ENCODE measurements around the gene GALNT5. TPM values are rescaled to one million over a fixed set of nuclear protein-coding genes. Genes with fewer than 3 reads are reported as not detected.

The GALNT5 gene
- total and polyA plus RNA-seq, 2 donors: 0.33 to 0.71 TPM

GRCh38 chr2:157362627-157363026 lies 105.1 kb downstream of the GALNT5 start:
- Histone ChIP-seq H3K36me3 (ENCODE audit: control insufficient read depth in 2 of 2, insufficient read depth in 2 of 2, low read length in 1 of 2) (no peaks in the 10 kb centered on the region), H3K4me1 (ENCODE audit: control insufficient read depth in 2 of 2, insufficient read depth in 2 of 2, low read length in 2 of 2) (peaks cover 0 to 3% of the 10 kb centered on the region in 2 donors), H3K9me3 (ENCODE audit: control insufficient read depth in 2 of 2, insufficient read depth in 1 of 2, low read length in 1 of 2) (peaks cover 0 to 8% of the 10 kb centered on the region in 2 donors), H3K27ac (ENCODE audit: low read depth in 1 of 2, low read length in 1 of 2) (no peak overlapping the region), H3K4me3 (ENCODE audit: low read length in 2 of 2) (no peak overlapping the region), H3K27me3 (ENCODE audit: control insufficient read depth in 2 of 2, insufficient read depth in 1 of 2, low read length in 1 of 2) (no peaks in the 10 kb centered on the region)
- 99% methylated on average over 2 of the region's 2 CpGs for WGBS
- DNase-seq (ENCODE audit: low read depth in 6 of 9, low spot score in 9 of 9): no peak

DNA sequence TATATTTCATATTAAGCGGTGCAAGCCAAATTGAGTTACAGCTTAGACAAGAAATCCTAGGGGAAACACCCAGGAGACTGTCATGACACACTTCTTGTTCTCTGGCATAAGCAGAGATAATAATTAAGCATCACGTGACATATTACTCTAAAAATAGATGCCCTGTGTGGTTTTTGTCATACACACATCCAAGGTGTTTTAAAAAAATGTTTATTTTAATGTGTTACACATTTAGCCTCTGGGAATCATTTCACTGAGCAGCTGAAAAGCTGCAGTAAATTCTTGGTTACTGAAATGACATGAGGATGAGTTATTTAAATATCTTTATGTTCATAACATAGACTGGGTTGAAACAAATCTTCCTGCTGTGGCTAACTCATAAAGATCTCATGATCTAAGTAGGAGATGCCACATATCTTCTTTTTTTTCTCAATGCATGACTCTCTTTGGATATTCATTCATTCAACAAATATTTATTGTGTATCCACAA lies 106.2 kb downstream of the GALNT5 start:
- Histone ChIP-seq H3K27ac (ENCODE audit: low read depth in 1 of 2, low read length in 1 of 2) (no peak overlapping the region), H3K4me1 (ENCODE audit: control insufficient read depth in 2 of 2, insufficient read depth in 2 of 2, low read length in 2 of 2) (peaks cover 0 to 3% of the 10 kb centered on the region in 2 donors), H3K4me3 (ENCODE audit: low read length in 2 of 2) (no peak overlapping the region), H3K9me3 (ENCODE audit: control insufficient read depth in 2 of 2, insufficient read depth in 1 of 2, low read length in 1 of 2) (peaks cover 0 to 8% of the 10 kb centered on the region in 2 donors), H3K27me3 (ENCODE audit: control insufficient read depth in 2 of 2, insufficient read depth in 1 of 2, low read length in 1 of 2) (no peaks in the 10 kb centered on the region), H3K36me3 (ENCODE audit: control insufficient read depth in 2 of 2, insufficient read depth in 2 of 2, low read length in 1 of 2) (no peaks in the 10 kb centered on the region)
- WGBS: 52% methylated on average over 2 of the region's 2 CpGs
- peak in 1 of 9 donors; percentile 18 for DNase-seq (ENCODE audit: low read depth in 6 of 9, low spot score in 9 of 9)

Other genes with a start within 250 kb of the GALNT5 start
- 0.71 TPM for gene ERMN, start 68.1 kb downstream of the GALNT5 start, total RNA-seq
- gene ERMN, start 68.1 kb downstream of the GALNT5 start, polyA plus RNA-seq: 9.9 TPM
- gene CYTIP, start 186.4 kb downstream of the GALNT5 start, total RNA-seq: 71.6 TPM
- gene CYTIP, start 186.4 kb downstream of the GALNT5 start, polyA plus RNA-seq: 86.5 TPM